CD4-positive, alpha-beta T cell treated with Interleukin-2 at 100 ng/mL for 4 hours (primary cell): ENCODE measurements around the gene DEXI.
"Not testable (repeated sequence)": the region's sequence is repeated elsewhere in the genome, so short reads cannot be mapped to it uniquely, and the experiment has no call there.

ENCODE experiments used
- DNase-seq: peaks from one replicate; pipeline ENCODE4 v3.0.0-alpha.2; 2020; ENCODE audit warnings: low spot score

Gene DEXI

GRCh38 chr16:10968498-10968897 is 26.2 kb upstream of the DEXI start:
- DNase-seq = no peak

- DNase-seq = no peak
Measured at GRCh38 chr16:10967986-10968385, 25.7 kb upstream of the DEXI start.

DNA sequence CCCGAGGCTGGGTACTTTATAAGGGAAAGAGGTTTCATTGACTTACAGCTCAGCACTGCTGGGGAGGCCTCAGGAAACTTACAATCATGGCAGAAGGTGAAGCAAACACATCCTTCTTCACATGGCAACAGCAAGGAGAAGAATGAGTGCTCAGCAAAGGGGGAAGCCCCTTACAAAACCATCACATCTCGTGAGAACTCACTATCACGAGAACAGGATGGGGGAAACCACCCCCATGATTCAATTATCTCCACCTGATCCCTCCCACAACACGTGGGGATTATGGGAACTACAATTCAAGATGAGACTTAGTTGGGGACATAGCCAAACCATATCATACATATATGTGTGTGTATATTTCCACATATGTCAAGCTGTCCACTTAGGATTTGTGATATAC is 24.3 kb upstream of the DEXI start:
- peak; percentile 35 for DNase-seq

GRCh38 chr16:10966129-10966528 is 23.9 kb upstream of the DEXI start:
- DNase-seq = no peak

DNA sequence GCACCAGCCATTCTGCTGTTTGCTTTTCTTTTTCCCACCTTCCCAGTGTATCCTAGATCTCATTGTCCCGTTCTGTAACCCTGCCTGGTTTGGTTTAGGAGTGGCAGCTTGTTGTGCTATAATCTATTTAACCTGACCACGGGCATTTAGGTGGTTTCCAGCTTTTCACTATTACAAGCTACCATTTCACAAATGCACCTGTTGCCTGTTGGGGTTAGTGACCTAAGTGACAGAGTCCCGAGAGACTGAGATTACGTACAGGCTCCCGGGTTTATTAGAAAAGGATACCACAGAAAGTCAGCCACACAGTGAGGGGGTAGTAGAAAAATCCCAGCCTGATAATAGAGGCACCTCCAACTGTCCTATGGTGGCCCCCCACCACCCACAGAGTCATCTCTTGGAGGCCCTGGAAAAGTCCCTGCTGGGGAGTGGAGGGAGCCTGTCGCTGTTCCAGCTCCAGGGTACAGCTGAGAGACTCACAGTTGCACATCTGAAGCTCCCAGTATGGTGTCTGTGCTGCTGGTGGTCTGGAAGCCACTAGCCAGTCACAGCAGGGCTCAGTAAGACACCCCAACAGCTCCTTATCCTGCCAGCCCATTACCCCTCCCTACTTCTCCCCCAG is 23.3 kb upstream of the DEXI start:
- peak; percentile 31 for DNase-seq

GRCh38 chr16:10964891-10965326 is 22.6 kb upstream of the DEXI start:
- peak; percentile 89 for DNase-seq

GRCh38 chr16:10964039-10964890 is 22.0 kb upstream of the DEXI start:
- DNase-seq = peak; percentile 79

GRCh38 chr16:10961231-10961630 is 19.0 kb upstream of the DEXI start:
- DNase-seq = no peak

DNA sequence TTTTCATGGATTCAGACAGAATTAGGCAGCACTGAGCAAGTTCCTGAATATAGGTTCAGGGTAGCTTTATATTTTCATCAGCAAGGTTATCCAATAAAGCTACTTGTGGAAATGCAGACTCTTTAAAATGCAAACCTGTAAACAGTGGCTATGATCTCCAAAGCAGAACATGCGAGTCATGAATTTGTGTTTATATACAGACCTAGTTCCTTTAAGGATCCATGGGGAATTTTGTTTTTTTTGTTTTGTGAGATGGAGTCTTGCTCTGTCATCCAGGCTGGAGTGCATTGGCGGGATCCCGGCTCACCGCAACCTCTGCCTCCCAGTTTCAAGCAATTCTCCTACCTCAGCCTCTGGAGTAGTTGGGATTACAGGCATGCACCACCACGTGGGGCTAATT is 16.9 kb upstream of the DEXI start:
- no peak for DNase-seq

GRCh38 chr16:10957771-10958482 is 15.7 kb upstream of the DEXI start:
- peak; percentile 44 for DNase-seq

DNA sequence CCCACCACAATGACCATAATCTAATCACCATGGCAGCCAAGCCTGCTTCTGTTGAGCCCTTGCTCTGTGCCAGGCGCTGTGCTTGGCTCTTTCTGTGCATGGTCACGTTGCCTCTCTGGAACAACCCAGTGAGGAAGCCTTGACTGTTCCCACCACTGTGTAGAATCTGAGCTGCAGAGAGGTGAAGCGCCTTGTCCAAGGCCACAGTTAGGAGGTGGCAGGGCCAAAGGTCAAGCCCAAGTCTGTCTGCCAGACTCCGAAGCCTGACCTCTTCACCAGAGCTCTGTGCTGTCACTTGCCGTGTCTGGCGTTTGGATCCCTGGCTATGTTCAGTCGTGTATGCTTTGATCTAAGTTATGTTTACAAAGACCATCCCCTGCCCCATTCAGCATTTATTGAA is 12.6 kb upstream of the DEXI start:
- no peak for DNase-seq

GRCh38 chr16:10951026-10951425 is 8.8 kb upstream of the DEXI start:
- no peak for DNase-seq

GRCh38 chr16:10950393-10950792 is 8.1 kb upstream of the DEXI start:
- DNase-seq = no peak

GRCh38 chr16:10949424-10949970 is 7.2 kb upstream of the DEXI start:
- DNase-seq = peak; percentile 32

GRCh38 chr16:10947211-10947787 is 5.0 kb upstream of the DEXI start:
- DNase-seq = no peak

DNA sequence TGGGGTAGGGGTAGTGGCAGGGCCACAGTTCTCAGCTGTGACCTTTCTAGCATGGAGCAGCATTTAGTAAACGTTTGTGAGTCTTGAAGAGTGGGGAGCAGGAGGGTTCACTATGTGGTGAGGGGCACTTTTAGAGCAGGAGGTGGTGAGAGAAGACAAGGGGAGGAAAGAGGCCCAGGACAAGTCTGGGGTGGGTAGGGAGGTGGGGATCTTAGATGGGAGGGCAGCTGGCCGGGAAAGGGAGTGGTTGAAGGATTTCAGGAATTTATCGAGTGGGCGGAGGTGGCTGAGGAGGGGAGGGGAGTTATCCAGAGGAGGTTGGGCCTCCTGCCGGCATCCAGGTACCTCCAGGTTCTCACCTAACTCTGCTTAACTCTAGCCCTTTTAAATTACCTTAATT is 4.0 kb upstream of the DEXI start:
- DNase-seq = no peak

DNA sequence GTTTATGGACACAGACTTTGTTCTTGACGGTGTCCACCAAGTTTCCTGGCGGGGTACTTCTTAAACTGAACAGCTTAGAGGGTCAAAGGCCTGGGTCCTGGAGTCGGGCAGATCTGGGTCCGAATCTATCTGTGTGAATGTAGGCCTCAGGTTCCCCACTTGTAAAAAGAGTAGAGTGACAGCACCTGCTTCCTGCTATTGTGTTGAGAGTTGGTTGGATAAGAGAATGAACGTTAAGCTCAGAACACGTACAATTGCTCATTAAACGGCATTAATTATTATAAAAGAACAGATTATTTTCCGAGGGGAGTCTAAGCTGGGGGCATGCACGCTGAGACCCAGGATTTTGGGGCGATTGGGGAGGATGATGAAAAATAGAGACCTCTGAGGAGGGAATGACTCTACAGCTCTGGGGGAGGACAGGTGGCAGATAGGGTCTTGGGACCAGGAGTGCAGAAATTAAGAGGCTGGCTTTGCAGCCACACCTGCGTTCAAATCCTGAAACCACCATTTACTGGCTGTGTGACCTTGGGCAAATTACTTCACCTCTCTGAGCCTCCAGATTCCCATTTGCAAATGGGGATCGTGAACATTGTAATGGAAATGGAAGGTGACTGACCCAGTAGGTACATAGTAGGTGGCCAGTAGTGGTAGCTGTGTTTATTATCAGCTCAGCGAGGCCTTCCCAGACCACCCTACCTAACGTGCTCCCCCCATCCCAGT is 3.0 kb upstream of the DEXI start:
- DNase-seq = no peak

DNA sequence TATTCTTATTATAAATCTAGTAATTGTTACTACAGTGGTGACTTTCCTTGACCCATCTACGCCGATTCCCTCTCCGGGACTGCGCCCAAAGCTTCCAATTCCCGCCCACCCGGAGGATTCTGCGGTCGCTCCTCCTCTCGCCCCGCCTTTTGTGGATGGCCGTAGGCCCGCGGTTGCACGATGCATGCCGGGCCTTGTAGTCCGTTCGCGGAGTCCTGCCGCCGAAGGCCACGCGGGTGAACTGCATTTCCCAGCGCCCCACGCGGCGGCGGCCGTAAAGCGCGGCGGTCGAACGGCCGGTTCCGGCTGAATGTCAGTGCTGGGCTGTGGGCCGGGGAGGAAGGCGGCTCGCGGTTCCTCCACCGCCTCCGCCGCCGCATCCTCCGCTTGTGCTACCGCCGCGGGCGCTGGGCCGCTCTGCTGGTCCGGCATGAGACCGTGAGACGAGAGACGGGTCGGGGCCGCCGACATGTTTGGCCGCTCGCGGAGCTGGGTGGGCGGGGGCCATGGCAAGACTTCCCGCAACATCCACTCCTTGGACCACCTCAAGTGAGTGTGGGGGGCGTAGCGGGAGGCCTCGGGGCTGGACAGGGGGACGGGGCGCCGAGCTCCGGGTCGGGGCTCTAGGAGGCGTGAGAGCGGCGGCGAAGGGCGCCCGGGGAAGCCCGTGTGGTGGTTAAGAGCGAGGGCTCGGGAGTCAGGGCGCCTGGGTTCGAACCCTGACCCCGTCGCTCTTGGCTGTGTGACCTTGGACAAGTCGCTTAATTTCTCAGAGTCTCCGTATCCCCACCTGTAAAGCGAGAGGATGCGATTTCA is 2.2 kb upstream of the DEXI start, which contains the start of gene CLEC16A:
Gene CLEC16A, plus strand, starts transcription at position 316 of the 816 bp plus-strand sequence. Its CDS starts 154 bp downstream, at position 470.
- DNase-seq = peak; percentile 96

DNA sequence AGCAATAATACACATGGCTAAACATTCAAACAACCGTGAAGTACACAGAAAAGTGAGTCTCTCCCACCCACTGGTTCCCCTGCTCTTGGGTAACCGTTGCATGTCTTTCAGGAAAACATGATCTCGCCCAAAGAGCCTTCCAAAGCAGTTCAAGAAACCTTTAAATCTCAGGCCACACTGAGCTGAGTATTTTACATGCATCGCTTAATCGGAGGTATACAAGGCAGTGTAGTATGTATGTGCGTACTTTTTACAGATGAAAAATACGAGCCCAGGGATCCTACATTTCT is 741 bp upstream of the DEXI start:
- no peak for DNase-seq

GRCh38 chr16:10941935-10942351 is 325 bp downstream of the DEXI start:
- DNase-seq = not testable (repeated sequence)
